ENCODE data around the gene PI4K2A.
"Not testable (repeated sequence)": the region's sequence is repeated elsewhere in the genome, so short reads cannot be mapped to it uniquely, and the experiment has no call there.

Gene PI4K2A

DNA sequence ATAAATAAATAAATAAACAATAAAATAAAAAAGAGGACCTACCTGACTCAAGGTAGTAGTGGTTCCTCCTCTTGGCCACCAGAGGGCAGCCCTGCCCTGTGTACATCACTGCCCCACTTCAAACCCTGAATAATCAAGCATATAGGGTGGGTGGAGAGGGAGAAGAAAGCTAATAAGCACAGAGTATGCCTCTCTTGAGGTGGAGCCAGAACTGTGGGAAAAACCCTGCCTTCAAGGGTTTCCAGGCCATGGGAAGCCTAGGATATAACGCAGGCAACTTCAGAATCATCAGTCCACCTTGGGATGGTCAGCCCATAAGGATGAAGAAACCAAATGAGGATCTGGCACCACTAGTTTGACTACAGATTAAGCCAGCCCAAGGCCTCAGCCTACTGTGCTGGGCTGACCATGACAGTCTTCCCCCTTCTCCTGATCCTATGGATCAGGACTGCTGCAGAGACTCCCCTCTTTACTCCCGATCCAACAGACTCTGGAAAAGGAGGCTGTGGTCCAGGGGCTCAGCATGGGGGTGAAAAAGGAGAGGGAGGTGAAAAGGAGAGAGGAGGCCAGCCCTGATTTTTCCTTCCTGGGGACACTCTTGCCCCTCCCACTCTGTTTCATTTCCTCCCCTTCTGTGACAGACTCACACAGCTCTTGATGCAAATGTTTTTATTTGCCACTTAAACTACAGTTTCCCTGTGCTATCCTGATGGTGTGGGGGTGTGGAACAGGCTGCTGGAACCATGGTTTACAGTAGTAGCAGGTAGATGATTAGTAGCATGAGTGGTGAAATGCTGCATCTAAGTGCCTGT, 36.5 kb downstream of the PI4K2A start:
- no peak for DNase-seq

GRCh38 chr10:97679594-97679993, 39.1 kb downstream of the PI4K2A start:
- no peak for DNase-seq

DNA sequence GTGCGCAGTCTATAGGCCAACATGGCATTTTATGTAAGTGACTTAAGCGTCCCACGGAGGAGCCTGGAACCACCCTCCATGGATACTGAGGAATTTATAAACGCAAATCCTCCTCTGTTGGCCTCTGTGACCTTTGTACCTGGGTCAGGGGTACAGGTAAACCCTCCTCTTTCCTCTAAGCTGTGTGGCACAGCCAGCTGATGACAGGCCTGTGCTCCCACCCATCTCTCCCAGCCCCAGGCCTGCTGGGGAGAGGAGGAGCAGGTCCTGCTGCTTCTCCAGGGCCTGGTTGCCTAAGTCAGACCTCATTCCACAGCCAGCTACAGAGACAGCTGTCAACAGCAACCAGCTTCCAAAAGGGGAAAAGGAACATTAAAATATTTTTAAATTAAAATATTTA, 41.6 kb downstream of the PI4K2A start:
- no peak for DNase-seq

- DNase-seq, result no peak
Observed at GRCh38 chr10:97683556-97684367, 43.3 kb downstream of the PI4K2A start.

DNA sequence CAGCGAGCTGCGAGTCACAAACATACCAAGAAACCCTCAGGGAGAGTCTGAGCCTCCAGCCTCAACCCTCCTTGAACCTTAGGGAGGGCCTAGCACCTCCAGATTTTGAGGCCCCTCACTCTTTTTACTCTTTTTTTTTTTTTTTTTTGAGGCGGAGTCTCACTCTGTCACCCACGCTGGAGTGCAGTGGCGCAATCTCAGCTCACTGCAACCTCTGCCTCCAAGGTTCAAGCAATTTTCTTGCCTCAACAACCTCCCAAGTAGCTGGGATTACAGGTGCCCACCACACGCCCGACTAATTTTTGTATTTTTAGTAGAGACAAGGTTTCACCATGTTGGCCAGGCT, 43.9 kb downstream of the PI4K2A start:
- not testable (repeated sequence) for DNase-seq

- no peak for DNase-seq
Observed at GRCh38 chr10:97684866-97685394, 44.5 kb downstream of the PI4K2A start.

GRCh38 chr10:97685395-97685958, 45.0 kb downstream of the PI4K2A start:
- no peak for DNase-seq

DNA sequence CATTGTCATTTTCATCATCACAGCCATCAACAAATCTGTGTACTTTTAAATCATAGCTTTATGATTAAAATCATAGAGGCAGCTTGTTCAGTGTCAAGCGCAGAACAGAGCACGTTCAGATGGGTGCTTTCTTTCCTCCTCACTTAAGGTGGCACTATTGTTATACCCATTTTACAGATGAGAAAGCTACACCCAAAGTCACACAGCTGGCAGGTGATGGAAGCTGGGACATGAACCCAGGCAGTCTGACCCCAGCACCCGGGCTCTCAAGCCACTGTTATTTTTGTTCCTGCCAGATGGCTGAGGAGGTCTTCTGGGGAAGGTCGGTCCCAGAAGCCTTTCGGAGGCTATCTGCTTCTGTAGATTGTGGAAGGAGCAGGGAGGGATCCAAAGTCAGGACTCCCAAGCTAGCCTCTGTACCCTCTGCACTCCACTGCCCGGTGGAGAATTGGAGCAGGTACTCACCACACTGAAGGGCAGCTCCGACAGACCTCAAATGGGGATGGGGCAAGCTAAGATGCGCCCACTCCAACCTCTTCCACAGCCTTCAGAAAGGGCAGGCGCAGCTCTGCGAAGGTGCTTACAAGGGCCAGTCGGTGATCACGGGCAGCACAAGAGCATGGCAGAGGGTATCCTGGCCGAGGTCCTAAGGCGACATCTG, 46.0 kb downstream of the PI4K2A start:
- no peak for DNase-seq

GRCh38 chr10:97686962-97687784, 46.7 kb downstream of the PI4K2A start, which contains the start of gene AVPI1:
TSS of gene AVPI1 (minus strand) at chr10:97687241. CDS start at chr10:97679905, 7,336 bp downstream.
- DNase-seq, result peak; percentile 94

- DNase-seq, result no peak
Observed at GRCh38 chr10:97687785-97688781, 47.6 kb downstream of the PI4K2A start.

DNA sequence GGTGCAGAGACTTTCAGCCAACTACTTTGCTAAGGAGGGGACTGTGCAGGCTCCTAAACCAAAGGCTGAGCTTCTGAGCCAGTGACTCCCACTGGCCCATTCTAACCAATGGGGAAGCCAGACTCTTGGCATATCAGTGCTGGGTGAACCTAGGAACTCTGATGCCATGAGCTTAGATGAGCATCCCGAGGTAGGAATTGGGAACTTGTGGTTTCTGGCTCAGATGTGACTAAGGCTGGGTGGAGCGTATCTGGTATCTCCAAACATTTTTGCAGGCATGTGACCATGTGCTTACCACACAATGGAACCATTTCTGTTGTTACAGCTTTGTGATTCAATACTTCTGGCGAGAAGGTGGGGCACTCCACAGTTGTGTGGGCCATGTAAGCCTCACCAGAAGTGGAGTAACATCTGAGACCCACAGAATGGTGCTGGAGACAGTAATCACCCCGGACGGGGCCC, 49.1 kb downstream of the PI4K2A start:
- no peak for DNase-seq

GRCh38 chr10:97690133-97690532, 49.7 kb downstream of the PI4K2A start:
- DNase-seq, result no peak

DNA sequence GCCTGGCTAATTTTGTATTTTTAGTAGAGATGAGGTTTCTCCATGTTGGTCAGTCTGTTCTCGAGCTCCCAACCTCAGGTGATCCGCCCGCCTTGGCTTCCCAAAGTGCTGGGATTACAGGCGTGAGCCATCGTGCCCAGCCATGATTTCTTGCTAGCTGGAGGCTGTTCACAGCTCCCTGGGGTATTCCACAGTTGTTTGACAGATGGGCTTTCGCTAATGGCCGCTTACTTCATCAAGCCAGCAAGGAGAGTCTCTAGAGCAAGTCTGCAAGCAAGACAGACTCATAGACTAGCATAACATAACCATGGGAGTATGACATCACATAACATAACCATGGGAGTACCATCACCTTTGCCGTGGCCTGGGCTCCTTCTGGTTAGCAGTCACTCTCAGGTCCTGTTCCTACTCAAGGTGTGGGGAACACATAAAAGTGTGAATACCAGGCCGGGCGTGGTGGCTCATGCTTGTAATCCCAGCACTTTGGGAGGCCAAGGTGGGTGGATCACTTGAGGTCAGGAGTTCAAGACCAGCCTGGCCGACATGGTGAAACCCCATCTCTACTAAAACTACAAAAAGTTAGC, 57.7 kb downstream of the PI4K2A start:
- DNase-seq, result not testable (repeated sequence)

GRCh38 chr10:97701438-97702069, 61.1 kb downstream of the PI4K2A start:
- DNase-seq, result no peak

GRCh38 chr10:97703398-97704067, 63.1 kb downstream of the PI4K2A start:
- no peak for DNase-seq

DNA sequence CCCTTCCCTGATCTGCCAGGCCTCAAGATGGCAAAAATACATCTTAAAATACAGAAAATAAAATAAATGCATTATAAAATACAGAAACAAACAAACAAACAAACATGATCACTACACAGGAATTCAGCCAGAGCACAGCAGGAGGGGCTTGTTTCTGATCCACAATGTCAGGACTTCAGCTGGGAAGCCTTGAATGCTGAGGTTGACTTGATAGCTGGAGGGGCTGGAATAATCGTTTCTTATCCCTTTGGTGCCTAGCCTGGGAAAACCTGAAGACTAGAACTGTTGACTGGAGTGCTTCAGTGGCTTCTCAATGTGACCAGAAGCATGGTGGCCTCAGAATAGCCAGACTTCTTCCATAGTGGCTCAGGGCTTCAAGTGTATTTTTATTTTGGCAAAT, 63.9 kb downstream of the PI4K2A start:
- no peak for DNase-seq

- no peak for DNase-seq
Observed at GRCh38 chr10:97705006-97705670, 64.7 kb downstream of the PI4K2A start.

- DNase-seq, result no peak
Observed at GRCh38 chr10:97707134-97707861, 66.8 kb downstream of the PI4K2A start.

Data from cortex of kidney (tissue), 1 donor.